Activated naive CD4-positive, alpha-beta T cell treated with anti-CD3 and anti-CD28 coated beads, Interleukin-2, amount 10 ng/mL, durations not matched to agents 5 hours and 36 hours (primary cell): Measurements from ENCODE around the gene KRTAP4-3. TPM values are rescaled to one million over a fixed set of nuclear protein-coding genes. Genes with fewer than 3 reads are reported as not detected.

ENCODE experiments used
- total RNA-seq, 2 experiments: library from RNA; stranded (reverse); gene quantifications; one replicate each; pipeline ENCODE4 v1.2.3, GENCODE V29; 2021

KRTAP4-3 gene
- not detected for total RNA-seq

GRCh38 chr17:41168121-41168520 is at the start of gene KRTAP4-3:
Gene KRTAP4-3, minus strand, starts transcription at chr17:41168221. Its CDS starts 49 bp downstream, at chr17:41168172.

GRCh38 chr17:41189837-41190318 is 21.9 kb upstream of the KRTAP4-3 start, which contains the start of gene KRTAP9-1:
Gene KRTAP9-1, plus strand, starts transcription at chr17:41189887. Its CDS starts 0 bp downstream, at chr17:41189887.

GRCh38 chr17:41184480-41184961 is 16.5 kb upstream of the KRTAP4-3 start, which contains the start of gene KRTAP4-1:
Gene KRTAP4-1, minus strand, starts transcription at chr17:41184911. Its CDS starts 57 bp downstream, at chr17:41184854.

GRCh38 chr17:41177727-41178271 is 9.8 kb upstream of the KRTAP4-3 start, which contains the start of gene KRTAP4-2:
Gene KRTAP4-2, minus strand, starts transcription at chr17:41178221. Its CDS starts 57 bp downstream, at chr17:41178164.

GRCh38 chr17:41160648-41161047 is 7.4 kb downstream of the KRTAP4-3 start, which contains the start of gene KRTAP4-4:
Gene KRTAP4-4, minus strand, starts transcription at chr17:41160748. Its CDS starts 57 bp downstream, at chr17:41160691.

GRCh38 chr17:41149652-41149985 is 18.4 kb downstream of the KRTAP4-3 start, which contains the start of gene KRTAP4-5:
Gene KRTAP4-5, minus strand, starts transcription at chr17:41149825. Its CDS starts 58 bp downstream, at chr17:41149767.

GRCh38 chr17:41140360-41141131 is 27.5 kb downstream of the KRTAP4-3 start, which contains the start of gene KRTAP4-6:
Gene KRTAP4-6, minus strand, starts transcription at chr17:41140544. Its CDS starts 57 bp downstream, at chr17:41140487.

GRCh38 chr17:41123991-41124371 is 44.0 kb downstream of the KRTAP4-3 start, which contains the start of gene KRTAP4-12:
Gene KRTAP4-12, minus strand, starts transcription at chr17:41124182. Its CDS starts 60 bp downstream, at chr17:41124122.

GRCh38 chr17:41117846-41118386 is 50.1 kb downstream of the KRTAP4-3 start, which contains the start of gene KRTAP4-11:
Gene KRTAP4-11, minus strand, starts transcription at chr17:41118373. Its CDS starts 58 bp downstream, at chr17:41118315.

Other genes with a start within 250 kb of the KRTAP4-3 start
- not detected for gene KRT23, start 230.6 kb downstream of the KRTAP4-3 start, total RNA-seq
- gene KRT39, start 201.3 kb downstream of the KRTAP4-3 start, total RNA-seq = not detected
- not detected for gene KRT40, start 183.9 kb downstream of the KRTAP4-3 start, total RNA-seq
- gene KRTAP3-3, start 174.1 kb downstream of the KRTAP4-3 start, total RNA-seq = not detected
- not detected for gene KRTAP3-2, start 168.3 kb downstream of the KRTAP4-3 start, total RNA-seq
- gene KRTAP3-1, start 159.1 kb downstream of the KRTAP4-3 start, total RNA-seq = not detected
- not detected for gene KRTAP1-5, start 141.0 kb downstream of the KRTAP4-3 start, total RNA-seq
- gene KRTAP1-4, start 138.0 kb downstream of the KRTAP4-3 start, total RNA-seq = not detected
- gene KRTAP1-3, start 133.3 kb downstream of the KRTAP4-3 start, total RNA-seq = not detected
- not detected for gene KRTAP1-1, start 126.8 kb downstream of the KRTAP4-3 start, total RNA-seq
- not detected for gene KRTAP2-1, start 120.9 kb downstream of the KRTAP4-3 start, total RNA-seq
- not detected for gene KRTAP2-2, start 113.0 kb downstream of the KRTAP4-3 start, total RNA-seq
- not detected for gene KRTAP2-3, start 108.1 kb downstream of the KRTAP4-3 start, total RNA-seq
- gene KRTAP2-4, start 102.3 kb downstream of the KRTAP4-3 start, total RNA-seq = not detected
- not detected for gene KRTAP4-7, start 84.1 kb downstream of the KRTAP4-3 start, total RNA-seq
- gene KRTAP4-8, start 70.1 kb downstream of the KRTAP4-3 start, total RNA-seq = not detected
- gene KRTAP4-16, start 66.0 kb downstream of the KRTAP4-3 start, total RNA-seq = not detected
- not detected for gene KRTAP4-9, start 62.8 kb downstream of the KRTAP4-3 start, total RNA-seq
- gene KRTAP4-11, start 49.8 kb downstream of the KRTAP4-3 start, total RNA-seq = not detected
- not detected for gene KRTAP4-12, start 44.0 kb downstream of the KRTAP4-3 start, total RNA-seq
- not detected for gene KRTAP4-6, start 27.7 kb downstream of the KRTAP4-3 start, total RNA-seq
- not detected for gene KRTAP4-5, start 18.4 kb downstream of the KRTAP4-3 start, total RNA-seq
- gene KRTAP4-4, start 7.5 kb downstream of the KRTAP4-3 start, total RNA-seq = not detected
- gene KRTAP4-2, start 10.0 kb upstream of the KRTAP4-3 start, total RNA-seq = not detected
- not detected for gene KRTAP4-1, start 16.7 kb upstream of the KRTAP4-3 start, total RNA-seq
- gene KRTAP9-1, start 21.7 kb upstream of the KRTAP4-3 start, total RNA-seq = not detected
- gene KRTAP9-2, start 58.4 kb upstream of the KRTAP4-3 start, total RNA-seq = not detected
- gene KRTAP9-3, start 64.2 kb upstream of the KRTAP4-3 start, total RNA-seq = not detected
- gene KRTAP9-8, start 69.8 kb upstream of the KRTAP4-3 start, total RNA-seq = not detected
- gene KRTAP9-4, start 81.5 kb upstream of the KRTAP4-3 start, total RNA-seq = not detected
- not detected for gene KRTAP9-9, start 87.2 kb upstream of the KRTAP4-3 start, total RNA-seq
- gene KRTAP9-6, start 97.2 kb upstream of the KRTAP4-3 start, total RNA-seq = not detected
- gene KRTAP9-7, start 107.5 kb upstream of the KRTAP4-3 start, total RNA-seq = not detected
- gene KRTAP29-1, start 134.6 kb upstream of the KRTAP4-3 start, total RNA-seq = under 1 TPM in 1 of 2 experiments, not detected in 1; 0.20 TPM
- gene KRTAP16-1, start 141.1 kb upstream of the KRTAP4-3 start, total RNA-seq = under 1 TPM in 1 of 2 experiments, not detected in 1; 0.14 TPM
- not detected for gene KRTAP17-1, start 147.5 kb upstream of the KRTAP4-3 start, total RNA-seq
- not detected for gene KRT33A, start 182.6 kb upstream of the KRTAP4-3 start, total RNA-seq
- gene KRT33B, start 201.6 kb upstream of the KRTAP4-3 start, total RNA-seq = not detected
- not detected for gene KRT34, start 214.1 kb upstream of the KRTAP4-3 start, total RNA-seq
- gene KRT31, start 229.4 kb upstream of the KRTAP4-3 start, total RNA-seq = not detected